ENCODE measurements around the gene OR5H2. TPM values are rescaled to one million over a fixed set of nuclear protein-coding genes. Genes with fewer than 3 reads are reported as not detected.

OR5H2 gene
- total and polyA plus RNA-seq, 2 donors from 2014 or later: not detected

DNA sequence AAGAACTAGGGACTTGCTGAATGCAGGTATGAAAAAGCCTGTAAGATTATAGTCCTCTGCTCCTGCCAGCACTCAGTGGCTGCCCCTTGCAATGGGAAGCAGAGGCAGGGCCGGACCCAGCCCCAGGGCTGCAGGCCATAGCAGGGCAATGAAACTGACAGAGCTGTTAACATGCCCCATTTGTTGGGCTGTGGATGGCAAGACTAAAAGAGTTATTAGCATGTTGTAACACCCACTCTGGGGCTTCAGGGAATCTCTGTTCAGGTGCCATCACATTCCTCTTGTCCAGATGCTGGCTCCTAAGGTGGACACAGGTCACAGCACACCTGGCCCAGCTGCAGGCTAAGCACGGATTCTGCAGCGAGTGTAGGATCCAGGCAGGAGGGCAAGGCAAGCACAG, 7.4 kb upstream of the OR5H2 start:
- H3K4me3 ChIP-seq (ENCODE audit: low read length in 3 of 3): no peak overlapping the region
- no peak for FAIRE-seq
- DNase-seq: no peak
- no peaks in the 10 kb centered on the region for H3K27me3 ChIP-seq (ENCODE audit: control insufficient read depth, insufficient read depth, low read length)
- TF ChIP-seq, protein P1, sequence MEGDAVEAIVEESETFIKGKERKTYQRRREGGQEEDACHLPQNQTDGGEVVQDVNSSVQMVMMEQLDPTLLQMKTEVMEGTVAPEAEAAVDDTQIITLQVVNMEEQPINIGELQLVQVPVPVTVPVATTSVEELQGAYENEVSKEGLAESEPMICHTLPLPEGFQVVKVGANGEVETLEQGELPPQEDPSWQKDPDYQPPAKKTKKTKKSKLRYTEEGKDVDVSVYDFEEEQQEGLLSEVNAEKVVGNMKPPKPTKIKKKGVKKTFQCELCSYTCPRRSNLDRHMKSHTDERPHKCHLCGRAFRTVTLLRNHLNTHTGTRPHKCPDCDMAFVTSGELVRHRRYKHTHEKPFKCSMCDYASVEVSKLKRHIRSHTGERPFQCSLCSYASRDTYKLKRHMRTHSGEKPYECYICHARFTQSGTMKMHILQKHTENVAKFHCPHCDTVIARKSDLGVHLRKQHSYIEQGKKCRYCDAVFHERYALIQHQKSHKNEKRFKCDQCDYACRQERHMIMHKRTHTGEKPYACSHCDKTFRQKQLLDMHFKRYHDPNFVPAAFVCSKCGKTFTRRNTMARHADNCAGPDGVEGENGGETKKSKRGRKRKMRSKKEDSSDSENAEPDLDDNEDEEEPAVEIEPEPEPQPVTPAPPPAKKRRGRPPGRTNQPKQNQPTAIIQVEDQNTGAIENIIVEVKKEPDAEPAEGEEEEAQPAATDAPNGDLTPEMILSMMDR (IDR thresholded peaks at IDR 0.05; ENCODE audit: borderline replicate concordance, extremely low read depth, insufficient read depth): no peak
- no peak overlapping the region for H3K9ac ChIP-seq (ENCODE audit: low read length in 3 of 3)
- no peaks in the 10 kb centered on the region for H3K36me3 ChIP-seq (ENCODE audit: control insufficient read depth in 2 of 3, insufficient read depth in 3 of 3, low read length in 3 of 3)
- H3K9me3 ChIP-seq (ENCODE audit: control insufficient read depth in 2 of 3, insufficient read depth in 1 of 3, low read length in 3 of 3): no peaks in the 10 kb centered on the region
- intact Hi-C loops (cut with DNase I): no loop called here
- no peak overlapping the region for H3K27ac ChIP-seq (ENCODE audit: low read depth in 2 of 2, low read length in 2 of 2)
- no peaks in the 10 kb centered on the region for H3K4me1 ChIP-seq (ENCODE audit: control insufficient read depth in 2 of 3, insufficient read depth in 2 of 3, low read depth in 1 of 3, low read length in 3 of 3)

DNA sequence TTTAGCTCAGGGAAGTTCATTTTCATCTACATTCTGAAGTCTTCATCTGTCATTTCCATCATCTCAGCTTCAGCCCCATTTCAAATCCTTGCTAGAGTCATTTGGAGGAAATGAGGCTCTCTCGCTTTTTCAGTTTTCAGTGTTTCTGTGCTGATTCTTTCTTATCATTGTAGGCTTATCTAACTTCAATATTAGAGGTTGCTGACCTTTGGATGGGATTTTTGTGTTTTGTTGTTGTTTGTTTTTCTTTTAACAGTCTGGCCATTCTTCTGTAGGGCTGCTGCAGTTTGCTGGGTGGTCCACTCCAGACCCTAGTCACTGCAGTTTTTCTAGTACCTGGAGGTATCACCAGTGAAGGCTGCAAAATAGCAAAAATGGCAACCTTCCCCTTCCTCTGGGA, 8.6 kb downstream of the OR5H2 start:
- intact Hi-C loops (cut with DNase I): no loop called here
- DNase-seq (no peak), FAIRE-seq (no peak)
- Histone ChIP-seq H3K4me3 (ENCODE audit: low read length in 3 of 3) (no peak overlapping the region), H3K27me3 (ENCODE audit: control insufficient read depth, insufficient read depth, low read length) (no peaks in the 10 kb centered on the region), H3K36me3 (ENCODE audit: control insufficient read depth in 2 of 3, insufficient read depth in 3 of 3, low read length in 3 of 3) (no peaks in the 10 kb centered on the region), H3K9ac (ENCODE audit: low read length in 3 of 3) (no peak overlapping the region), H3K4me1 (ENCODE audit: control insufficient read depth in 2 of 3, insufficient read depth in 2 of 3, low read depth in 1 of 3, low read length in 3 of 3) (no peaks in the 10 kb centered on the region), H3K27ac (ENCODE audit: low read depth in 2 of 2, low read length in 2 of 2) (no peak overlapping the region), H3K9me3 (ENCODE audit: control insufficient read depth in 2 of 3, insufficient read depth in 1 of 3, low read length in 3 of 3) (no peaks in the 10 kb centered on the region)
- TF ChIP-seq, protein P1 (IDR thresholded peaks at IDR 0.05; ENCODE audit: borderline replicate concordance, extremely low read depth, insufficient read depth): no peak

DNA sequence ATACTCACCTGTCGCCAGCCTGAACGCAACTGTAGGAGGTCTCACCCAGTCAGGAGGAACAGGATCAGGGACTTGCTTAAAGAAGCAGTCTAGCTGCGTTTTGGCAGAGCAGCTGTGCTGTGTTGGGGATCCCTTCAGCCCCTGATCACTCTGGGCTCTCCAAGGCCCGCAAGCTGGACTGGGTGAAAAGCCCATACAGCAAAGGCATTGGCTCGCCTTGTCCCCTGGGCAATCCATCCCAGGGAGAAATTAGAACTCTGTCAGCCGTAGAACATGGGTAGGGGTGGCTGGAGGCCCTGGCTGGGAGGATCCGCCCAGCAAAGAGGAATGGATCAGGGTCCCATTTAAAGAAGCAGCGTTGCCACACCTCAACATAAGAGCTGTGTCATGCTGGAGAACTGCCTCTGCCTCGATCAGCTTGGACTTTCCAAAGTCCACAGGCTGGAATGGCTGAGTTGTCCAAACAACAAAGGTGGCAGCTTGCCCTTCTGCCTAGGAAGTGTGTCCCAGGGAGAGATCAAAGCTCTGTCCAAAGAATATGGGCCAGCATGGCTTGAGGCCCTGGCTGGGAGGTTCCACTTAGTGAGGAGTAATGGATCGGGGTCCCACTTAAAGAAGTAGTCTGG, 9.1 kb downstream of the OR5H2 start:
- no peaks in the 10 kb centered on the region for H3K36me3 ChIP-seq (ENCODE audit: control insufficient read depth in 2 of 3, insufficient read depth in 3 of 3, low read length in 3 of 3)
- H3K4me3 ChIP-seq (ENCODE audit: low read length in 3 of 3): no peak overlapping the region
- H3K4me1 ChIP-seq (ENCODE audit: control insufficient read depth in 2 of 3, insufficient read depth in 2 of 3, low read depth in 1 of 3, low read length in 3 of 3): no peaks in the 10 kb centered on the region
- no peaks in the 10 kb centered on the region for H3K9me3 ChIP-seq (ENCODE audit: control insufficient read depth in 2 of 3, insufficient read depth in 1 of 3, low read length in 3 of 3)
- no peak overlapping the region for H3K9ac ChIP-seq (ENCODE audit: low read length in 3 of 3)
- no peaks in the 10 kb centered on the region for H3K27me3 ChIP-seq (ENCODE audit: control insufficient read depth, insufficient read depth, low read length)
- no peak for DNase-seq
- FAIRE-seq: no peak
- intact Hi-C loops (cut with DNase I): no loop called here
- no peak overlapping the region for H3K27ac ChIP-seq (ENCODE audit: low read depth in 2 of 2, low read length in 2 of 2)
- TF ChIP-seq, protein P1 (IDR thresholded peaks at IDR 0.05; ENCODE audit: borderline replicate concordance, extremely low read depth, insufficient read depth): no peak

DNA sequence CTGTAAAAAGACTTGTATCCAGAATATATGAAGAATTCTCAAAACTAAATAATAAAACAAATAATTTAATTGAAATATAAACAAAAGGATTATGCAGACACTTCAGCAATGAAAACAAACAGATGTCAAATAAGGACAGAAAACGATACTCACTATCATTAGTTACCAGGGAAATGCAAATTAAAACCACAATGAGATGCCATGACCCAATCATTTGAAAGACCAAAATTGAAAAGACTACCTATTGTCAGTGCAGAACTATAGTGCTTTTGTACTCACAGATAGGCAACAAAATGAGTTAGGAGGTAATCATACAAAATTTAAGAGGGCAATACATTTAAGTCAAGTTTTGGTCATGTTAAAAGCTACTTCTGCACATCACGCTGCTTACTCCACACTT, 39.8 kb downstream of the OR5H2 start:
- intact Hi-C loops (cut with DNase I): loop anchor here (10.0 kb wide), 1 partner anchor 277 kb away; no protein-coding TSS in a partner anchor
- Histone ChIP-seq H3K9me3 (ENCODE audit: control insufficient read depth in 2 of 3, insufficient read depth in 1 of 3, low read length in 3 of 3) (no peaks in the 10 kb centered on the region), H3K9ac (ENCODE audit: low read length in 3 of 3) (no peak overlapping the region), H3K27me3 (ENCODE audit: control insufficient read depth, insufficient read depth, low read length) (no peaks in the 10 kb centered on the region), H3K36me3 (ENCODE audit: control insufficient read depth in 2 of 3, insufficient read depth in 3 of 3, low read length in 3 of 3) (no peaks in the 10 kb centered on the region), H3K4me1 (ENCODE audit: control insufficient read depth in 2 of 3, insufficient read depth in 2 of 3, low read depth in 1 of 3, low read length in 3 of 3) (no peaks in the 10 kb centered on the region), H3K4me3 (ENCODE audit: low read length in 3 of 3) (no peak overlapping the region), H3K27ac (ENCODE audit: low read depth in 2 of 2, low read length in 2 of 2) (no peak overlapping the region)
- FAIRE-seq (no peak), DNase-seq (no peak)
- TF ChIP-seq, protein P1 (IDR thresholded peaks at IDR 0.05; ENCODE audit: borderline replicate concordance, extremely low read depth, insufficient read depth): no peak

Data from kidney (tissue), 14 donors.